Lung (tissue), 12 donors: ENCODE results near the gene TCTN2. TPM values are rescaled to one million over a fixed set of nuclear protein-coding genes. Genes with fewer than 3 reads are reported as not detected.

Experiments
- ATAC-seq: fragments of 200-7000 bp; cut with Tn5 transposase; one replicate; pipeline ENCODE4 v1.9.1; 2020; ENCODE audit warnings: moderate number of reproducible peaks; ENCODE audit not compliant: insufficient read depth, low FRiP score
- DNase-seq, 3 donors: peaks; one replicate each; pipeline ENCODE4 v3.0.0-alpha.2; 2013 to 2017
- H3K27ac ChIP-seq, 2 donors: one replicate each; pipeline ENCODE4 v1.5.1; 2013; ENCODE audit warnings: mild to moderate bottlenecking in 2 of 2, moderate library complexity in 2 of 2, control low read depth in 1 of 2, inconsistent platforms in 1 of 2, low read depth in 1 of 2, low read length in 1 of 2
- H3K27me3 ChIP-seq, 3 donors: one replicate each; pipeline ENCODE4 v1.5.1; 2013; ENCODE audit warnings: low read length in 2 of 3; ENCODE audit not compliant: control insufficient read depth in 3 of 3, insufficient read depth in 3 of 3
- H3K36me3 ChIP-seq, 4 donors: one replicate each; pipeline ENCODE4 v1.5.1; 2013; ENCODE audit warnings: low read length in 4 of 4, mild to moderate bottlenecking in 1 of 4, moderate library complexity in 1 of 4; ENCODE audit not compliant: control insufficient read depth in 4 of 4, insufficient read depth in 4 of 4
- H3K4me1 ChIP-seq, 5 donors: one replicate each; pipeline ENCODE4 v1.5.1; 2013; ENCODE audit warnings: low read length in 5 of 5, mild to moderate bottlenecking in 2 of 5, moderate library complexity in 1 of 5; ENCODE audit not compliant: control insufficient read depth in 5 of 5, insufficient read depth in 5 of 5
- H3K4me3 ChIP-seq: one replicate; pipeline ENCODE4 v1.5.1; 2013; ENCODE audit warnings: mild to moderate bottlenecking, control low read depth, moderate library complexity
- H3K9ac ChIP-seq, 2 donors: one replicate each; pipeline ENCODE4 v1.5.1; 2013; ENCODE audit warnings: low read length in 2 of 2, control low read depth in 1 of 2; ENCODE audit not compliant: insufficient read depth in 1 of 2
- H3K9me3 ChIP-seq, 4 donors: one replicate each; pipeline ENCODE4 v1.5.1; 2013; ENCODE audit warnings: low read length in 3 of 4, mild to moderate bottlenecking in 1 of 4, moderate library complexity in 1 of 4; ENCODE audit not compliant: control insufficient read depth in 4 of 4, insufficient read depth in 3 of 4
- CTCF ChIP-seq: IDR thresholded peaks from 2 replicates; pipeline ENCODE4 v1.5.1; 2012; ENCODE audit warnings: mild to moderate bottlenecking; ENCODE audit errors: control extremely low read depth, extremely low read depth
- WGBS, 2 donors: extraction: QIAGEN DNeasy Blood & Tissue Kit; methylation state at CpG; one replicate each; pipeline ENCODE4 v1.1.7; 2013; 5-methylcytosine and 5-hydroxymethylcytosine counted together
- polyA plus RNA-seq, 2 donors: library from polyadenylated mRNA; stranded (reverse); fragments of 200-250 nt; gene quantifications; one replicate each; pipeline ENCODE4 v1.2.1, GENCODE V29; 2013
- total RNA-seq, 2 donors: library from RNA; depleted of rRNA in 1 of 2; stranded (reverse); fragments of >200 nt in 1 of 2; gene quantifications; one replicate each; pipeline ENCODE4 v1.2.1, GENCODE V29; 2014 to 2021
- donor health status: control.
- donor health status: control.
- donor health status: Bipolar disorder and iron deficiency.
- donor health status: healthy.
- donor health status: DM: yes; HTN: yes; CAD: no.

TCTN2 gene
- total and polyA plus RNA-seq, 4 donors = 5.2 to 28.2 (median 14.2) TPM

DNA sequence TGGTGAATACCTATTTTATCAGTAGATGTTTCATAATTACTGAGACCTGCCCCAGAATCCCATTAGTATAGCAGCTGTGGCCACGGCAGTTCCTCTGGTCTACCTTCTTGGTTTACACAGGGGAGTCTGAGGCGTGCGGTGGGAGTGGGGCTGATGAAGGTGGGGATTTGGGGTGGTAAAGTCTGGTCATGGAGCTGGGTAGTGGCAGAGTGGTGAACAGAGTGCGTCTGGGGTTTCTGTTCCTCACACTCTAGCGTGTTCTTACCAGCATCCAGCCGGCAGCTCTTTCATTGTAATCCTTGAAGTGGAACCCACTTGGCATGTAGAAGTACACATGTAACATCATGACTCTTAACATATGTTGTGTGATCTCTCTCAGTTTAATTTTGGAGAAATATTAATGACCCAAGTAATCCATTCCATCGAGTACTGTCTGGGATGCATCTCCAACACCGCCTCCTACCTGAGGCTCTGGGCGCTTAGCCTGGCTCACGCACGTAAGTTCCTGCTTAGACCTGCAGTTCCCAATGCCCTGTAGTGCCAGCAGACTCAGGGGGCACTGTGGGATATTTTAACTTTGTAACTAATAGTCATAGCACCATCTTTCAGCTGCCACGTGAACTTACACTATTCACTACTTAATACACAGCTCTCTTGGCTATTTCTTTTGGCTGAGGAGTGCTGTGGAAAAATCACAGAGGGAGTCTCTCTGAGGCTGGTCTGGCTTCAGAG, 83.3 kb downstream of the TCTN2 start:
- H3K9ac ChIP-seq = no peak overlapping the region
- no peak for ATAC-seq
- H3K36me3 ChIP-seq = peaks cover 15 to 30% (median 19%) of the 10 kb centered on the region in 4 donors
- no peak for TF ChIP-seq CTCF
- no peaks in the 10 kb centered on the region for H3K27me3 ChIP-seq
- no peaks in the 10 kb centered on the region for H3K9me3 ChIP-seq
- 93 to 94% methylated on average over 12 of the region's 12 CpGs for WGBS, 2 donors
- H3K4me1 ChIP-seq = peaks cover 0 to 10% (median 4%) of the 10 kb centered on the region in 5 donors
- H3K4me3 ChIP-seq = no peak overlapping the region
- no peak for DNase-seq
- no peak overlapping the region for H3K27ac ChIP-seq

- DNase-seq = peak; percentile 65 to 89 (median 76)
- TF ChIP-seq CTCF = no peak
- H3K27ac ChIP-seq = no peak overlapping the region
- 72 to 81% methylated on average over 6 of the region's 6 CpGs for WGBS, 2 donors
- peaks cover 0 to 2% (median 0%) of the 10 kb centered on the region in 4 donors for H3K9me3 ChIP-seq
- no peak overlapping the region for H3K4me3 ChIP-seq
- peaks cover 9 to 20% (median 13%) of the 10 kb centered on the region in 4 donors for H3K36me3 ChIP-seq
- H3K4me1 ChIP-seq = peaks cover 0 to 19% (median 8%) of the 10 kb centered on the region in 5 donors
- peak overlapping the region in 1 of 2 donors; percentile 59 for H3K9ac ChIP-seq
- no peak for ATAC-seq
- peaks cover 0 to 8% (median under 1%) of the 10 kb centered on the region in 3 donors for H3K27me3 ChIP-seq
Measured at GRCh38 chr12:123757561-123757960, 86.6 kb downstream of the TCTN2 start.

Other genes starting within 250 kb of the TCTN2 start
- gene RILPL2, start 234.4 kb upstream of the TCTN2 start, total RNA-seq = 10 to 100 TPM in 1 of 2 donors, 1 to 10 TPM in 1; 7.7 to 12.2 TPM
- 10 to 100 TPM; 13.7 to 40.7 TPM for gene RILPL2, start 234.4 kb upstream of the TCTN2 start, polyA plus RNA-seq
- 10 to 100 TPM; 19.3 to 20.2 TPM for gene SNRNP35, start 213.0 kb upstream of the TCTN2 start, total RNA-seq
- gene SNRNP35, start 213.0 kb upstream of the TCTN2 start, polyA plus RNA-seq = 10 to 100 TPM; 20.7 to 67.0 TPM
- gene RILPL1, start 137.4 kb upstream of the TCTN2 start, total RNA-seq = 10 to 100 TPM; 13.6 to 14.6 TPM
- 10 to 100 TPM in 1 of 2 donors, 1 to 10 TPM in 1; 9.5 to 10.8 TPM for gene RILPL1, start 137.4 kb upstream of the TCTN2 start, polyA plus RNA-seq
- gene TMED2, start 86.6 kb upstream of the TCTN2 start, total RNA-seq = 100 to 1,000 TPM; 186 to 317 TPM
- gene TMED2, start 86.6 kb upstream of the TCTN2 start, polyA plus RNA-seq = 100 to 1,000 TPM in 1 of 2 donors, 10 to 100 TPM in 1; 57.7 to 151 TPM
- 10 to 100 TPM; 21.1 to 22.3 TPM for gene DDX55, start 69.0 kb upstream of the TCTN2 start, total RNA-seq
- 10 to 100 TPM; 13.3 to 15.2 TPM for gene DDX55, start 69.0 kb upstream of the TCTN2 start, polyA plus RNA-seq
- 10 to 100 TPM; 36.6 to 48.1 TPM for gene EIF2B1, start 37.4 kb upstream of the TCTN2 start, total RNA-seq
- 10 to 100 TPM; 25.6 to 29.6 TPM for gene EIF2B1, start 37.4 kb upstream of the TCTN2 start, polyA plus RNA-seq
- gene GTF2H3, start 37.3 kb upstream of the TCTN2 start, total RNA-seq = 10 to 100 TPM; 25.0 to 28.9 TPM
- gene GTF2H3, start 37.3 kb upstream of the TCTN2 start, polyA plus RNA-seq = 10 to 100 TPM in 1 of 2 donors, 1 to 10 TPM in 1; 5.6 to 17.4 TPM
- gene ATP6V0A2, start 41.2 kb downstream of the TCTN2 start, total RNA-seq = 10 to 100 TPM; 24.8 to 30.9 TPM
- 10 to 100 TPM in 1 of 2 donors, 1 to 10 TPM in 1; 7.7 to 11.2 TPM for gene ATP6V0A2, start 41.2 kb downstream of the TCTN2 start, polyA plus RNA-seq
- 10 to 100 TPM; 15.9 to 21.7 TPM for gene DNAH10, start 91.2 kb downstream of the TCTN2 start, total RNA-seq
- 1 to 10 TPM; 2.0 to 2.4 TPM for gene DNAH10, start 91.2 kb downstream of the TCTN2 start, polyA plus RNA-seq